AG20443 (cell line): ENCODE results near the gene TBXAS1.

Source experiments
- DNase-seq: peaks from one replicate; pipeline ENCODE4 v3.0.0; 2012; ENCODE audit warnings: low spot score, mixed read lengths

TBXAS1 gene

DNA sequence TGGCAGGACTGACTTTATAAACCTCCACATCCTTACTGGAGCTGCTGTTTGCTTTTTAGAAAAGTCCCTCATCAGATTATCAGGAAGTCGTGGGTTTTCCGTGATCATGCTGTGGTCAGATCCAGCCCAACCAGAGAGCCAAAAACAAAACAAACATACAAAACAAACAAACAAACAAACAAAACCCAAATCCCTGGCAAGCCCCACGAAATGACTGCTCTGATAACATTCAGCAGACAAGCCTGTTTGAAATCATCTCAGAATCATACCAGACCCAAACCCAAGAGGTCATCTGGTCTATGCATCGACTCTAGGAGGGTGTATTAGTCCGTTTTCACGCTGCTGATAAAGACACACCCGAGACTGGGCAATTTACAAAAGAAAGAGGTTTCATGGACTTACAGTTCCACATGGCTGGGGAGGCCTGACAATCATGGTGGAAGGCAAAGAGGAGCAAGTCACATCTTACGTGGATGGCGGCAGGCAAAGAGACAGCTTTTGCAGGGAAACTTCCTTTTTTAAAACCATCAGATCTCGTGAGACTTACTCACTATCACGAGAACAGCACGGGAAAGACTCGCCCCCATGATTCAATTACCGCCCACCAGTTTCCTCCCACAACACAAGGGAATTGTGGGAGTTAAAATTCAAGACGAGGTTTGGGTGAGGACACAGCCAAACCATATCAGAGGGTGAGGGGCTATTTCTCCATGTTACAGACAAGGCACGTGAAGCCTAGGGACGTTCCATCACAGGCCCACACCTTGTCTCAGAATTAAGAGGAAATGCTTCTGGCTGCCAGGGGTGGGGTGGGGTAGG is 148.0 kb downstream of the TBXAS1 start:
- no peak for DNase-seq

DNA sequence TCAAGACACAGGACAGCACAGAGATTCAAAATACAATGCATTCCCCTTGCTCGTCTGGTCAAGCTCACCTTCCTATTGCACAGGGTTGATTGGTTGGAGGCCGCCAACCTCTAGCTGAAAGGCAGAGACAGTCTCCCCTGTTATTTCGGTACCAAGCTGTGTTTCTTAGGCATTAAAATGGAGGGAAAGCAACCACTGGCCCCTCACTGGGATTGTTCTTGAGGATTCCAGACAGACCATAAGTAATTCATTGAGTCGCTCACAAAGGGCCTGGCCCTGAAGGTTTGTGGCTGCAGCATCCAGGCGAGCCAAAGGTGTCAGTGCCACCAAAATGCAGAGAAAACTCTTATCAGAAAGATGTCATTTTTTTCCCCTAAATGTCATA is 152.4 kb downstream of the TBXAS1 start:
- DNase-seq = no peak

GRCh38 chr7:139982927-139983920 is 154.2 kb downstream of the TBXAS1 start:
- no peak for DNase-seq

GRCh38 chr7:139984642-139985539 is 155.8 kb downstream of the TBXAS1 start:
- DNase-seq = no peak

- DNase-seq = no peak
Observed at GRCh38 chr7:139985811-139986210, 156.7 kb downstream of the TBXAS1 start.

- DNase-seq = no peak
Observed at GRCh38 chr7:139987691-139988516, 158.8 kb downstream of the TBXAS1 start.

DNA sequence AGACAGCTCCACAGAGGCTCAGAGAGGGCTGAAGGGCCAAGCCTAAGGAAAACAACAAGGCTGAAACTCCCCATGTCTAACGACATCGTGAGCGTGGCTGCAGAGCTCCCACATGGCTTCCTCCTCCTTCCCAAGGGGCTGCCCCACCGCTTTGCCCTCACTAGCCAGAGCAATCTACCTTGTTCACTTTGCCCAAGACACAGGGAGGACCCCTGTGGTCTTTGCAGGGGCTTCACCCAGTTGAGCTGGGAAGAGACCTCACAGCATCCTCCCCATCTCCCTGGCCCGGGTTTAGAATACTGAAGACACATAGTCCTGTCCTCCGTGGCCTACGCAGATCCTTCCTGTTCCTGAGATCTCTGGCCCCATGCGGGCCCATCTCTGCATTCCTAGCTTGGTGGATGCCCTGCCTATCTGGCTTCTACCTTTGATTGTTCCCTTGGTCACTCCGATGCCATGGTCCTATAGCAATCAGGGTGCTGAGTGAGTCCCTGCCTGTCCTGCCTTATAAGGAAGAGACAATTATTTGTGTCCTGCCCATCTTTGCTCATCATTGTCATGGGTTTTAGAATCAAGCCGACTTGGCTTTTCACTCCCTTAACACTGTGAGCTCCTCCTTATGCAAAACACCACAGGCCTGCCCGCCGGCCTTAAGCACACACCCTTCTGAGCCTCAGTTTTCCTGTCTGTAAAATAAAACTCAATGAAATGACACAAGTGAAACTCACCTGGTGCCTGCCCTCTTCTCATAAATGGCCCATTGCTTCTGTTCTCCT is 160.5 kb downstream of the TBXAS1 start:
- DNase-seq = no peak

DNA sequence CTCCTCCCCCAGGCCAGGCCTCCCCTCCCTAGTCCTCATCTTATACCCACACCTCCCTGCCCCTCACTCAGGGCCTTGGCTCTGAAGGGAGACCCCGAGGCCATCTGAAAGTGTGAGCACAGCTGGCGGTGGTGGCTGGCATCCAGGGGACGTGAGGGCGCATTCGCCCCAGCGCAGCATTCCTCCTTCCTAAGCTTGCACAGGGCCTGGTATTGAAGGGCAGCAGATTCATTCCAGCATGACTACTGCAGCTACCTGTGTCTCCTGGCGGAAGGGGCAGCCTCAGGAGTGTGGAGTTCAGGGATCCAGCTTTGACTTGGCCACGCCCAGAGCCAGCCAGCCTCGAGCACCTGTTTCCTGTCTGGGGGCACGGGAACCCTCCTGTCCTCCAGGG is 161.1 kb downstream of the TBXAS1 start:
- DNase-seq = no peak

- DNase-seq = no peak
Observed at GRCh38 chr7:139990571-139991268, 161.7 kb downstream of the TBXAS1 start.

DNA sequence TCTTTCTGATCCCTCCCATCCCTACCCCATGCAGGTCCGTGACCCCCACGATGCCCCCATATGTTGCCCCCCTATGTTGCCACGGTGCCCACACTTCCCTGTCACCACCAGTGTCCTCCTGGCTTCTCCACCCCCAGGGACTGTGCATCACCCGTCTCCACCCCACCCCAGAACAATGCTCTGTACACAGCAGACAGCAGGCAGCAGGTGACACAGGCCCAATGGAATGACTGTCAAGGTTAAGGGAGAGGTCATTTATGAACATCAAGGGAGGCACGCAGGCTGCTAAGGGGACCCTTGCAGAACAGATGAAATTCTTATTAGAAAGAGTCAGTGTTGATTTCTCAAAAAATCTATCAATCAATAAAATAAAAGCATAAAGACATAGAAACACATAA is 162.2 kb downstream of the TBXAS1 start:
- DNase-seq = no peak

DNA sequence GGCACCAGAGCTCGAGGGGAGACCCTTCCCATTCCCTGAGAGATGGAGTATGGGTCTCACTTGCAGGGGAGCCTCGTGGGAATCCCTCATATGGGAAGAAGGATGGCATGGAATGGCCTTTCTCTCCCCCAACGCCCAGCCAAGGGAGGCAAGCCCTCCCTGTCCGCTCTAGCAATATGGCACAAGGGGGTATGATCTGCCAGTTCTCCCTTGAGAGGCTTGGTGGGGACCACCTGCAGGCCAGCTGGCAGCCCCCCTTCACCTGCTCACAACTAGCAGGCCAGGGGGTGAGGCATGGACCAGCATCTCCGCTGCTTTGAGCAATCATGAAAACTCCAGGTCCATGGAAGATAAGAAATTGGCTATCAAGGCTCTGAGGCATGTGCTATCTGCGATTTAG is 162.8 kb downstream of the TBXAS1 start:
- no peak for DNase-seq

DNA sequence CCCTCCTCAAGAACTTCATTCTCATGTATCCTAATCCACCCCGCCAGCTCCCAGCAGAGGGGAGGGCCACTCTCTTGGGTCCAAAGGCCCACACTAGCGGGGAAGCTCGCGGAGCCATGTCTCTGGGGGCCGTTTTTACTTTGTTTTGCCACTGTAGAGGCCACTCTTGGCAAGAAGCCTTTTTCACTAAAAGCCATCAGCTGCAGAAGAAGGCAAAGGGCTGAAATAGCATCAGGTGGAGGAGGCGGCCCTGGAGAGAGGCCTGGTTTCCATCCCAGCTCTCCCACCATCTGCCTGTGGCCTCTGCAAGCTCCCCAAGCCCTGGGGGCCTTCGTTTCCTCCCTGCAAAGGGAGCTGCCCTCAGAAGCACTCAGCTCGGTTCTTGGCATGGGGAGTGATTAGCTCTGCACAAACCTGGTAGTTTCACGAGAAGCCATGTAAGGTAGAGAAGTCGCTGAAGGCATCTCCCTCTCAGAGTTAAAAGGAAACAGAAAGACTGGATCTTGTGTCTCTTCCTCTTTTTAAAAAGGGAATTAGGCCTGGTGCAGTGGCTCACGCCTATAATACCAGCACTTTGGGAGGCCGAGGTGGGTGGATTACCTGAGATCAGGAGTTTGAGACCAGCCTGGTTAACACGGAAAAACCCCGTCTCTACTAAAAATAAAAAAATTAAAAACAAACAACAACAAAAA is 163.4 kb downstream of the TBXAS1 start:
- no peak for DNase-seq

DNA sequence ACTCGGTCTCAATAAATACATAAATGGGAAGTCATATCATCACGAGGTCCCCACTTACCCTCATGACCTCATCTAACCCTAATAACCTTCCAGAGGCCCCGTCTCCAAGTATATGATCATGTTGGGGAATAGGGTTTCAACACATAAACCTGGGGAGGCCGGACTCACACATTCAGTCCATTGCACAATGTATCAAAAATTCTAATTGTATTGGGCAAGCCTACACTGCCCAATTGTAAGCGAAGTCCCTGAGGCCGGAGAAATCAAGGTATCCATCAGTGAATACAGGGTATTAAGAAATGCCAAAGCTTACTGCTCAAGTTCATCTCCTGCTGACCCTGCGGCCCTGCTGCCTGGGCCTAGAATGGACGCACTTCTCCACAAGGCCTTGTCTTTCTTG is 164.1 kb downstream of the TBXAS1 start:
- no peak for DNase-seq

DNA sequence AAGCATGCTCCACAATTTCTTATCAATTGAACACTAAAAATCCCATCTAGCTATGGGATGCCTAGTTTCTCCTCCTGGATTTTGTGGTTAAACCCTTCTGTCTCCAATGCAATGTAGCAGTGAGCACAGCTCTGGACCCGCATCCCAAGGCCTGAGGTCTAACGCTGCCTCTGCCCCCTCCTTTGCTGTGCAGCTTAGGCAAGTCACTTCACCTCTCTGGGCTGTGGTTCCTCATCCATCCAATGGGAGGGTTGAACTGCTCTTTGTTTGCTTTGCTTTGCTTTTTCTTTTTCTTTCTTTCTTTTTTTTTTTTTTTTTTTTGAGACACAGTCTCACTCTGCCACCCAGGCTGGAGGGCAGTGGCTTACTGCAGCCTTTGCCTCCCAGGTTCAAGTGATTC is 164.5 kb downstream of the TBXAS1 start:
- no peak for DNase-seq

GRCh38 chr7:139994356-139994755 is 165.3 kb downstream of the TBXAS1 start:
- no peak for DNase-seq

DNA sequence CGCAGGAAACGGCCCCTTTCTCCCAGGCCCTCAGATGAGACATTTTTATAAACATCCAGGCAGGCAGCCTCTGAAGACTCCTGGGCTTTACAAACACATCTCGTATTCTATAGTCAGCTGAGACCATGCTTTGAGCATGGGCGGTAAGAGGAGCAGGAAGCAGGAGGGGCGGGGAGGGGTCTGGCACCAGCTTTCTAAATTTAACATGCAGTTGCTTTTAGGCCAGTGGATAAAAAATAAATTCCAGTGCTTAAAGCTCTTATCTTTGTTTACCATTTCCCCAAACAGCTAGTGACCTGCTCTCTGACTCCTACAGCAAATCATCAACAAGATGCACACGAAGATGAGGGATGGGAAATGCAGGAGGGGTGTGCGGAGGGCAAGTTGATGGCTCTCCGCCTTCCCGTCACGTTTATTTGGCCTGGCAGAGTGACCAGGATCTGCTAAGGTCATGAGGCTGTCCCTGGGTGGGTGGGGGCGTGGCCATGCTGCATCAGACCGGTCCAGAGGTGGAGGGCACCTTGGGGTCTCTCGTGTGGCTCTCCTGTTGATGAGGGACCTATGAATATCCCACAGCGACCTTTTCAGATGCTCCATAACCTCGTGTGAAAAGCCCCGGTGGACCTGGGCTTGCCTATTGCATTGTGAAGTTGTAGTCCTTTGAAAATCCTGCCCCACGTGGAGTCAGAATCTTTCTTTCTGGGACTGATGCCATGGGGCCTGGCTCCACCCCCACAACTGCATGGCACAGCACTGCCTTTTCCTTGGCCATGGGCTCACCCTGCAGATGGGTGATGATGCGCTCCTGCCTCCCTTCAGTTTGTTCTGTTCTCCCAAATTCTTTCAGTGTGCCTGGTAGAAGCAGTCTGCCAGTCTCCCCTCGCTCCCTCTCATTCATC is 166.2 kb downstream of the TBXAS1 start:
- peak; percentile 42 for DNase-seq

- no peak for DNase-seq
Observed at GRCh38 chr7:139998572-139998971, 169.5 kb downstream of the TBXAS1 start.

- no peak for DNase-seq
Observed at GRCh38 chr7:139999516-139999915, 170.5 kb downstream of the TBXAS1 start.
